HFFc6 (cell line): Measurements from ENCODE around the gene UQCRC1. TPM values are rescaled to one million over a fixed set of nuclear protein-coding genes. Genes with fewer than 3 reads are reported as not detected.
"Not testable (repeated sequence)": the region's sequence is repeated elsewhere in the genome, so short reads cannot be mapped to it uniquely, and the experiment has no call there.

ENCODE experiments used
- DNase-seq: peaks from one replicate; pipeline ENCODE4 v3.0.0-alpha.2; 2018
- H3K27ac Mint-ChIP-seq: 2 replicates; pipeline ENCODE4 v1.8.0; 2020; ENCODE audit warnings: mild to moderate bottlenecking, mixed read lengths
- H3K27me3 Mint-ChIP-seq: 2 replicates; pipeline ENCODE4 v1.8.0; 2021; ENCODE audit warnings: mild to moderate bottlenecking, moderate library complexity, mixed read lengths; ENCODE audit not compliant: insufficient read depth
- H3K36me3 Mint-ChIP-seq: 2 replicates; pipeline ENCODE4 v1.8.0; 2021; ENCODE audit warnings: low read depth, mixed read lengths
- H3K4me1 Mint-ChIP-seq: 2 replicates; pipeline ENCODE4 v1.8.0; 2020; ENCODE audit warnings: low read depth, mixed read lengths
- H3K4me3 Mint-ChIP-seq: 2 replicates; pipeline ENCODE4 v1.8.0; 2020; ENCODE audit warnings: mild to moderate bottlenecking, moderate library complexity, mixed read lengths
- H3K9me3 Mint-ChIP-seq: 2 replicates; pipeline ENCODE4 v1.8.0; 2020; ENCODE audit warnings: mild to moderate bottlenecking, mixed read lengths
- microRNA-seq: library from miRNA; unstranded; fragments of <30 nt; microRNA quantifications from one replicate; pipeline ENCODE4, GENCODE V29; 2019
- total RNA-seq, 6 experiments: library from RNA; stranded (reverse); fragmentation: NEBNext Ultra II Directional; extraction: Animal tissue kit (Norgen Biotek cat#: 25700); gene quantifications; 2 replicates in 1 of 6; 3 replicates in 5 of 6; pipeline ENCODE4 v1.2.3, GENCODE V29; 2021
- TF ChIP-seq, protein P1 (sequence below): fragments of 200-600 bp; sonication (generic); IDR thresholded peaks from 2 replicates; pipeline ENCODE4 v1.5.0; 2021; ENCODE audit warnings: antibody characterized with exemption, mild to moderate bottlenecking

The UQCRC1 gene
- total RNA-seq, 6 experiments from 2014 or later = 254 to 322 (median 276) TPM

DNA sequence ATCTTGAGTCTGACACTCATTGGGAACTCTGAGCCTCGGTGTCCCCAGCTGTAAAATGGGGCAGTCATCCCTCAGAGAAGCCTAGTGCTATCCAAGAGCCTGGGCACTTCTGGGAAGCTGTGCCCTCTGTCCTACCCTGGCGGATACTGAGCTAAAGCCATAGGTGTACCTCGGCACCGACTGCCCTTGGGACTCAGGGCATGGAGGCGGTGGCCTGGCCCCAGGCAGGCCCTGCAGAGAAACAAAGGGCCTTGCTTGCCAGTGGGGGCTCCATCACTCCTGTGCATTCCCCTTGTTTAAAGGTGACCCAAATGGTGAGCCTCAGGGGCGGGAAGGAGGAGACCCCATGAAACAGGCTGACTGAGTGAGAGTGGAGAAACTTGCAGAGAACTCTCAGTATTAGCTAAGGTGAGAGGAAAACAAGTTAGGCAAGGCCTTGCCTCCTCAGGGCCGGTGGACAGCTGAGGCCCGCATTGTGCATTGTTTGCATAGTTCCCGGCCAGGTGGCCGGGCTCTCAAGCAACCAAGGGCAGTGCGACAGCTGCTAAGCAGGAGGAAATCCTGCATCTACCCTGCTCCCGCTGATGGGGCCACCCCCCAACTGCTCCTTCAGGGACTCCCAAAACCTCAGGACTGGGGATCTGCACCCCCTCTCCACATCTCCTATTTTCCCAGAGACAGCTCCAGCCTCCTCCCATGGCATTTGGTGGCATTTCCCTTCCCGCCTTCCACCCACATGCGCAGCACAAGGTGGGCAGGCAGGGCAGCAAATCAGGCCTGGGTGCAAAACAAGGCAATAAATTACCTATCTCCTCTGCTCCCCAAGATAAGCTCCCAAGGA is 57.1 kb downstream of the UQCRC1 start:
- Mint-ChIP-seq H3K36me3 (no peaks in the 10 kb centered on the region), H3K27me3 (peaks cover 5% of the 10 kb centered on the region), H3K27ac (no peak overlapping the region), H3K4me1 (peaks cover 13% of the 10 kb centered on the region), H3K9me3 (no peaks in the 10 kb centered on the region), H3K4me3 (no peak overlapping the region)
- TF ChIP-seq, protein P1, sequence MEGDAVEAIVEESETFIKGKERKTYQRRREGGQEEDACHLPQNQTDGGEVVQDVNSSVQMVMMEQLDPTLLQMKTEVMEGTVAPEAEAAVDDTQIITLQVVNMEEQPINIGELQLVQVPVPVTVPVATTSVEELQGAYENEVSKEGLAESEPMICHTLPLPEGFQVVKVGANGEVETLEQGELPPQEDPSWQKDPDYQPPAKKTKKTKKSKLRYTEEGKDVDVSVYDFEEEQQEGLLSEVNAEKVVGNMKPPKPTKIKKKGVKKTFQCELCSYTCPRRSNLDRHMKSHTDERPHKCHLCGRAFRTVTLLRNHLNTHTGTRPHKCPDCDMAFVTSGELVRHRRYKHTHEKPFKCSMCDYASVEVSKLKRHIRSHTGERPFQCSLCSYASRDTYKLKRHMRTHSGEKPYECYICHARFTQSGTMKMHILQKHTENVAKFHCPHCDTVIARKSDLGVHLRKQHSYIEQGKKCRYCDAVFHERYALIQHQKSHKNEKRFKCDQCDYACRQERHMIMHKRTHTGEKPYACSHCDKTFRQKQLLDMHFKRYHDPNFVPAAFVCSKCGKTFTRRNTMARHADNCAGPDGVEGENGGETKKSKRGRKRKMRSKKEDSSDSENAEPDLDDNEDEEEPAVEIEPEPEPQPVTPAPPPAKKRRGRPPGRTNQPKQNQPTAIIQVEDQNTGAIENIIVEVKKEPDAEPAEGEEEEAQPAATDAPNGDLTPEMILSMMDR = no peak
- DNase-seq = no peak

DNA sequence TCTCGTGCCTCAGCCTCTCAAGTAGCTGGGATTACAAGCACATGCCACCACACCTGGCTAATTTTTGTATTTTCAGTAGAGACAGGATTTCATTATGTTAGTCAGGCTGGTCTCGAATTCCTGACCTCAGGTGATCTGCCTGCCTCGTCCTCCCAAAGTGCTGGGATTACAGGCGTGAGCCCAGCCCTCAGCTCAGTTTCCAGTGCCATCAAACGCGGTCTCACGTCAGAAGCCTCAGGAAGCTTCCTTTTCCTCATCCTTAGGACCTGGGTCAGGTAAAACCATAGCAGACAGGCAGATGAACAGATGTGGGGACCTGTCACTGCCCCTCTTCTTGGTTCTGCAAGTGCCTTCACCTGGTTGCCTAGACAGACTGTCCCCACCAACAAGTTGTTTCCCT is 57.8 kb downstream of the UQCRC1 start:
- H3K9me3 Mint-ChIP-seq, DNase-seq, H3K27me3 Mint-ChIP-seq, H3K4me3 Mint-ChIP-seq, H3K27ac Mint-ChIP-seq, H3K36me3 Mint-ChIP-seq: not testable (repeated sequence)
- H3K4me1 Mint-ChIP-seq = peaks cover 13% of the 10 kb centered on the region

Small RNAs within 50 kb of the gene (microRNA-seq; reads per million reads assigned to microRNA genes)
- gene MIR4793 = not detected
- gene MIR6823 = not detected
- gene MIR711 = 2.3 reads per million

Other genes starting within 250 kb of the UQCRC1 start
- not detected for gene FBXW12, start 237.4 kb downstream of the UQCRC1 start, total RNA-seq
- gene PLXNB1, start 179.6 kb downstream of the UQCRC1 start, total RNA-seq = 10 to 100 TPM; 11.1 to 15.5 (median 12.8) TPM
- gene CCDC51, start 169.5 kb downstream of the UQCRC1 start, total RNA-seq = 10 to 100 TPM; 10.1 to 15.3 (median 12.5) TPM
- 100 to 1,000 TPM; 213 to 341 (median 280) TPM for gene TMA7, start 169.4 kb downstream of the UQCRC1 start, total RNA-seq
- gene ATRIP, start 162.9 kb downstream of the UQCRC1 start, total RNA-seq = 10 to 100 TPM in 1 of 6 experiments, 1 to 10 TPM in 5; 7.0 to 10.5 (median 8.2) TPM
- 100 to 1,000 TPM; 266 to 286 (median 277) TPM for gene SHISA5, start 105.5 kb downstream of the UQCRC1 start, total RNA-seq
- 10 to 100 TPM in 1 of 6 experiments, 1 to 10 TPM in 5; 7.5 to 10.5 (median 8.9) TPM for gene PFKFB4, start 52.8 kb downstream of the UQCRC1 start, total RNA-seq
- 1 to 10 TPM; 4.3 to 6.4 (median 5.0) TPM for gene UCN2, start 45.9 kb downstream of the UQCRC1 start, total RNA-seq
- gene COL7A1, start 14.3 kb downstream of the UQCRC1 start, total RNA-seq = 100 to 1,000 TPM in 1 of 6 experiments, 10 to 100 TPM in 5; 74.9 to 113 (median 80.8) TPM
- gene TMEM89, start 12.1 kb upstream of the UQCRC1 start, total RNA-seq = under 1 TPM in 1 of 6 experiments, not detected in 5; 0.25 TPM
- gene SLC26A6, start 25.8 kb upstream of the UQCRC1 start, total RNA-seq = 10 to 100 TPM; 15.1 to 19.6 (median 17.5) TPM
- gene CELSR3, start 53.2 kb upstream of the UQCRC1 start, total RNA-seq = 1 to 10 TPM; 1.9 to 5.0 (median 3.4) TPM
- 10 to 100 TPM; 20.5 to 27.3 (median 23.0) TPM for gene NCKIPSD, start 76.3 kb upstream of the UQCRC1 start, total RNA-seq
- 10 to 100 TPM; 47.4 to 64.6 (median 53.0) TPM for gene IP6K2, start 107.6 kb upstream of the UQCRC1 start, total RNA-seq
- gene PRKAR2A, start 238.2 kb upstream of the UQCRC1 start, total RNA-seq = 10 to 100 TPM; 60.6 to 72.7 (median 68.2) TPM